GM20431 (cell line): ENCODE data around the gene MTMR12.

ENCODE experiments used
- in situ Hi-C: fragments of 300-500 bp; cut with MseI, MboI; formaldehyde crosslinking; loops from one replicate; pipeline ENCODE4 v1.15.0; 2020; ENCODE audit warnings: low sequenced_read_pairs; ENCODE audit not compliant: unreplicated experiment

Gene MTMR12, protein sequence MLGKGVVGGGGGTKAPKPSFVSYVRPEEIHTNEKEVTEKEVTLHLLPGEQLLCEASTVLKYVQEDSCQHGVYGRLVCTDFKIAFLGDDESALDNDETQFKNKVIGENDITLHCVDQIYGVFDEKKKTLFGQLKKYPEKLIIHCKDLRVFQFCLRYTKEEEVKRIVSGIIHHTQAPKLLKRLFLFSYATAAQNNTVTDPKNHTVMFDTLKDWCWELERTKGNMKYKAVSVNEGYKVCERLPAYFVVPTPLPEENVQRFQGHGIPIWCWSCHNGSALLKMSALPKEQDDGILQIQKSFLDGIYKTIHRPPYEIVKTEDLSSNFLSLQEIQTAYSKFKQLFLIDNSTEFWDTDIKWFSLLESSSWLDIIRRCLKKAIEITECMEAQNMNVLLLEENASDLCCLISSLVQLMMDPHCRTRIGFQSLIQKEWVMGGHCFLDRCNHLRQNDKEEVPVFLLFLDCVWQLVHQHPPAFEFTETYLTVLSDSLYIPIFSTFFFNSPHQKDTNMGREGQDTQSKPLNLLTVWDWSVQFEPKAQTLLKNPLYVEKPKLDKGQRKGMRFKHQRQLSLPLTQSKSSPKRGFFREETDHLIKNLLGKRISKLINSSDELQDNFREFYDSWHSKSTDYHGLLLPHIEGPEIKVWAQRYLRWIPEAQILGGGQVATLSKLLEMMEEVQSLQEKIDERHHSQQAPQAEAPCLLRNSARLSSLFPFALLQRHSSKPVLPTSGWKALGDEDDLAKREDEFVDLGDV

GRCh38 chr5:32312595-32313332 is at the start of gene MTMR12:
Gene MTMR12 (minus strand): TSS chr5:32312939. CDS start chr5:32312838, 101 bp downstream.
- in situ Hi-C loops = no loop called here

GRCh38 chr5:32362527-32362926 is 49.8 kb upstream of the MTMR12 start:
- in situ Hi-C loops = no loop called here

DNA sequence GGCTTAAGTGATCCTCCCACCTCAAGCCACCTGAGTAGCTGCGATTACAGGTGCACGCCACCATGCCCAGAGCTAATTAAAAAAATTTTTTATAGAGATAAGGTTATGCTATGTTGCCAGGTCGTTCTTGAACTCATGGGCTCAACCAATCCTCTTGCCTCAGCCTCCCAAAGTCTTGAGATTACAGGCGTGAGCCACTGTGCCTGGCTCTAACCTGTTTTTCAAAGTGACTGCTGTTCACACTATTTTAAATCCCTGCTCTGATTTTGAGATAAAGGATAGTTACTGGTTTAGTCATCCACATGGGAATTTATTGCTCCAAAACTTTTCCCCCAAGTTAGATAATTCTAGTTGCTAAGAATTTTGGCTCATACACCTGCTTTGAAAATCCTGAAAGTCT is 48.2 kb upstream of the MTMR12 start:
- in situ Hi-C loops = no loop called here

DNA sequence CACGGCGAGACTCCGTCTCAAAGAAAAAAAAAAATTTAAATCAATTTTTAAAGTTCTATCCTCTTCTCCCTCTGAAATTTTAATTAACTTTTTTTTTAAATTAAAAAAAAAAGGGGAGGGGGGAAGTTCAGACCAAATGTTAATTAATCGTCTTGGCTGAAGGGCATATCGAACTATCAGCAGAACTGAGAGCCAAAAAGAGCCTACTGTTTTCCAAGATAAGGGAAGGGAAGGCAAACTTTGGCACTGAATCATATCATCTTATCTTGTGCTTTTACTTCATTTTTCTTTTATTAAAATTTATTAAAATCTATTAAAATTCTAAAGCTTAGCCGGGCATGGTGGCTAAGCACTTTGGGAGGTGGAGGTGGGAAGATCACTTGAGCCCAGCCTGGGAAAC is 45.9 kb upstream of the MTMR12 start:
- in situ Hi-C loops = no loop called here

DNA sequence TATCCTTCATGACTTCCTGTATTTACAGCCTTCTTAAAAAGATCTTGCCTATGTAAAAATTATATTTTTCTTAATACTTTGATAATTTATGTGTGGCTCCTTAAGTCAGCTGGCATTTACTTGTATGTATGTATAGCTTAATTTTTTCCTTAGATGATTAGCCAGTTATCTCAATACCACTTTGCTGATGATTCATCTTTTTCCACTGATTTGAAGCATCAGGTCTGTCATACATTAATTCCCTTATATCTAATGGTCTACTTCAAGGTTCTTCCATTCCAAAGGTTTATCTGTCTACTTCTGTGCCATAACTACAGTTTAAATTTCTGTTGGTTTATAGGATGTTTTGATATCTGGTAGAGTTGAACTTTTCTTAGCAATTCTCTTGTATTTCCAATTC is 44.9 kb upstream of the MTMR12 start:
- in situ Hi-C loops = no loop called here

- in situ Hi-C loops = no loop called here
Observed at GRCh38 chr5:32355686-32356085, 42.9 kb upstream of the MTMR12 start.

DNA sequence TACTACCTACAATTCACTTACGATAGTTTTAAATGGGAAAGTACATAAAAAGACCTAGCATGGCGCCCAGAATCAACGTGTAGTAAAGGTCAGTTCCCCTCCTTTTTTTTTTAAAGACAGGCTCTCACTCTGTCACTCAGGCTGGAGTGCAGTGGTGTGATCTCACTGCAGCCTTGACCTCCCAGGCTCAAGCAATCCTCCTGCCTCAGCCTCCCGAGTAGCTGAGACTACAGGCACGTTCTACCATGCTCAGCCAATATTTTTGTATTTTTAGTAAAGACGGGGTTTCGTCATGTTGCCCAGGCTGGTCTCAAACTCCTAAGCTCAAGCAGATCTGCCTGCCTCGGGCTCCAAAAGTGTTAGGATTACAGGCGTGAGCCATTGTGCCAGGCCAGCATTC is 40.7 kb upstream of the MTMR12 start:
- in situ Hi-C loops = no loop called here

GRCh38 chr5:32352685-32353084 is 39.9 kb upstream of the MTMR12 start:
- in situ Hi-C loops = no loop called here

DNA sequence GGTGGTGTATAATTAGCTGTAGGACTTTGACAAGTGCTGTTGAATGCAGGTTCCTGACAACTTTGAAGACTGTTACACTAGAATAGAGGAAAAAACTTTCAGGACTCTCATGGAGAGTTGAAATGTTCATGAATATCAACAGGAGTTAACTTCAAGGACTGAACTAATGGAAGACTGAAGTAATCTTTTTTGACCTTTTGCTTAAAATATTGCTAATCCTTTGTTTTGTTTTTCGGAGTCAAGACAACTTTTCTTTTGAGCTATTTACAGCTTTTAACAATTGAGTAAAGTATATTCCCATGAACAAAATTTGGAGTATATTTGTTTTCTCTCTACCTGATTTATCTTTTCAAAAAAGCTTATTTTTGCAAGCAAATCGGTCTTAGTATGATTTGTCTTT is 34.1 kb upstream of the MTMR12 start:
- in situ Hi-C loops = no loop called here

- in situ Hi-C loops = no loop called here
Observed at GRCh38 chr5:32343058-32343672, 30.4 kb upstream of the MTMR12 start.

GRCh38 chr5:32342656-32343055 is 29.9 kb upstream of the MTMR12 start:
- in situ Hi-C loops = no loop called here

DNA sequence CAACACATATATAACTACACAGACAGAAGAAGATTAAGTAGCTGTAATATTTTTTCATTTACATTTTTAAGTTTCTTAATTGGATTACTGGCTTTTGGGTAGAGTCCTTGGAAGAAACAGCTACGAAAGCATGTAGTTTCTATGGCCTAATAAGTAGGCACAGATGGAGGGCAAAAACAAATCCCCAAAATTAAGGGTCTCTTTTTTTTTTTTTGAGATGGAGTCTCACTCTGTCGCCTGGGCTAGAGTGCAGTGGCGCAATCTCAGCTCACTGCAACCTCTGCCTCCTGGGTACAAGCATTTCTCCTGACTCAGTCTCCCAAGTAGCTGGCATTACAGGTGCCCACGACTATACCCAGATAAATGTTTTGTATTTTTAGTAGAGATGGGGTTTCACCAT is 27.1 kb upstream of the MTMR12 start:
- in situ Hi-C loops = no loop called here

- in situ Hi-C loops = no loop called here
Observed at GRCh38 chr5:32339198-32339597, 26.5 kb upstream of the MTMR12 start.

- in situ Hi-C loops = no loop called here
Observed at GRCh38 chr5:32332966-32333365, 20.2 kb upstream of the MTMR12 start.

DNA sequence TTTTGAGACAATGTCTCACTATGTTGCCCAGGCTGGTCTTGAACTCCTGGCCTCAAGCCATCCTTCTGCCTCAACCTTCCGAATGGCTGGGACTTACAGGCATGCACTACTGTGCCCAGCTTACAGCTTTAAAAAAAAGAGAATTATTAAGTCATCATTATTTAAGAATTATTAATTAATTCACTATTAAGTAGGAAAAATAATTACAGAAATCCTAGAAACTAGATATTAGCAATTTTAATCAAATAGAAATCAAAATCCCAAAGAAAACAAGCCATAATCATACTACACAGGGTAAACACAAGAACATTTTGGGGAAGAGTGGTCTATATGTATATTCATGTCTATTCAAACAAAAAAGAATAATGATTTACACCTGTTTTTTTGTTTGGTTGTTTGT is 19.6 kb upstream of the MTMR12 start:
- in situ Hi-C loops = no loop called here

- in situ Hi-C loops = no loop called here
Observed at GRCh38 chr5:32331935-32332274, 19.2 kb upstream of the MTMR12 start.

DNA sequence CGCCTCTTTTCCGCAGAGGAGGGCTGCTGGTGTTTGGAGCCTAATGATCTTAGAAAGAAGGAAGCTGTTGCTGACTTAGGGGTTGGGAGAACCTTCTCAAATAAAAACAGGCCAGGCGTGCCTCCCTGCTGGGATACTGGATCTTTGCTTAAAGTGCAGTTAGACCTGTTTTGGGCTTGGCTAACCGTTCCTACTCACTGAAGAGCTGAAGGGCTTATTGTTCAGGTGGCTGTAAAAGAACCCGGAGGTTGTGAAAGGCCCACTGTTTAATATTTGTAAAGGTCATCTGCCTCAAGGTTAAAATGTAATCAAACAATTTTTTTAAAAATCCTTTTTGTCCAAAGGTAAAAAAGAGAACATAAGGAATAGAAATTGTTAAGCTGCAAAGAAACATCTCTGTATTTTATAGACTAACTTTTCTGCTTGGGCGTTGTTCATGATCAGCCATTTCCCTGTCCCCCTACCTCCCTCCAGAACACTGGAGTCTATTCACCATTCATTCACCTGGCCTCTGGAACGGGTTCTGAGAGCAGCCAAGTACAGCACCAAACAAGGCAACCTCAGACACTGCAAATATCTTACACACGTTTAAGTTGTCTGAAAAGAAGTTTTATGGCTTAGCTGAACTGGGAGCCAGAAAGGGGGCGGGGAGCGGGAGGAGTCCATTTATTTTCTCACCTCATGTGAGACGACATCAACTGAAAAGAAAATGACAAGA is 18.6 kb upstream of the MTMR12 start:
- in situ Hi-C loops = no loop called here

DNA sequence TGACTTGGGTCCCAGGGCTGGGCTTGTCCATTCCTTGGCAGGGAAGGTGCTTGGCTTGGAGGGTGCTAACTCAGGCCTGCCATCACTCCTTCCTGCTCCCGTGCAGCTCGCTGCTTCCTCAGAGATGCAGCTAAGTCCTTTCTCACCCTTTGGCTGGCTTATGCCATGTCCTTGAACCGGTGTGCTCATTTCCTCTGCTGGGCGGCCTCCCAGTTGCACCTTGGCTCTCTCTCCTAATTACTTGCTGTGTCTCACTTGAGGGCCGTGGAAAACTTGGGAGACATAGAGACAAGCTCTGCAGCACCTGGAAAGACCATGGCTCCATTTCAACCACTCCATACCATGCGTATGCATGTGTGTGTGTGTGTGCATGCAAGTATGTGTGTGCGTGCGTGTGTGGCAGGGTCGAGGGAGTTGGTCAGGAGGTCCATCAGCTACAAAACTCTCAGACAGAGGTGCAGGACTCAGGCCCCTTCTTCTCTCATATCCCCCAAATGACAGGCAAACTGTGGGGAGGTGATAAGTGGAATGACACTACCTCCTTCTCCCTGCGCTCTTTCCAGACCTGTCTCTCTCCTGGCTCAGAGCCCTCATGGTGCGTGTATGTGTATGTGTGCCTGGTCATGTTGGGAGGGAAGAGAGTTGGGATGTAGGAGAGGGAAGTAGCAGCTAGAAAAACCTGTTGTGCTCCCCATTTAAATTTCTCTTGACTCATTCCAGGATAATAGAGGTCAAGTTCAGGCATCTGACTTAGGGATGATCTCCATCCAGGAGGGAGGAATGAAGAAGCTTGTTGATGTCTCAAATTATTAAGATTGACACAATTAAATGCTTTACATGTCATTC is 17.6 kb upstream of the MTMR12 start:
- in situ Hi-C loops = no loop called here

DNA sequence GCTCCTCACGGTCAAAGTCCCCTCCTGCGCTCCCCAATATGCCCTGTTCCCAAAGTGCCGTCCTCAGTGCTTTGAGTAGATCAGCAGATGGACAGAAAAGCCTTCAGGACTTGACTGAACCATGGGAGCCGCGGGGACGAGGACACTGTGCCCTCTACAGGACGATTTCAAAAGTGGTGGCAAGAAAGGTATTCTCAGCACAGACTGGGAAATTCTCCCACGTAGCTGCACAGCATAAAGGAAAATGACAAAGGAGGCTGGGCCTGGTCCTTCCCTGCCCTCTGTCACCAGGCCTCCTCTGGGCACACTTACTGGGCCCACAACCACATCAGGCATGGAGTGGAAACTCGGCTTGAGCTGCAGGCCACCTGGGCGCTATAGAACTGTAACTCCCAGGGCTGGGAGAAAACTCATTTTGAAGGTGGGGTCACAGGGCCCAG is 16.7 kb upstream of the MTMR12 start:
- in situ Hi-C loops = loop anchor here (10.0 kb wide), 1 partner anchor 95 kb away; no protein-coding TSS in a partner anchor
